ENCODE results near the gene CMTM8. TPM values are rescaled to one million over a fixed set of nuclear protein-coding genes. Genes with fewer than 3 reads are reported as not detected.

The CMTM8 gene
- total and polyA plus RNA-seq, 4 donors: 15.2 to 24.5 (median 16.8) TPM

DNA sequence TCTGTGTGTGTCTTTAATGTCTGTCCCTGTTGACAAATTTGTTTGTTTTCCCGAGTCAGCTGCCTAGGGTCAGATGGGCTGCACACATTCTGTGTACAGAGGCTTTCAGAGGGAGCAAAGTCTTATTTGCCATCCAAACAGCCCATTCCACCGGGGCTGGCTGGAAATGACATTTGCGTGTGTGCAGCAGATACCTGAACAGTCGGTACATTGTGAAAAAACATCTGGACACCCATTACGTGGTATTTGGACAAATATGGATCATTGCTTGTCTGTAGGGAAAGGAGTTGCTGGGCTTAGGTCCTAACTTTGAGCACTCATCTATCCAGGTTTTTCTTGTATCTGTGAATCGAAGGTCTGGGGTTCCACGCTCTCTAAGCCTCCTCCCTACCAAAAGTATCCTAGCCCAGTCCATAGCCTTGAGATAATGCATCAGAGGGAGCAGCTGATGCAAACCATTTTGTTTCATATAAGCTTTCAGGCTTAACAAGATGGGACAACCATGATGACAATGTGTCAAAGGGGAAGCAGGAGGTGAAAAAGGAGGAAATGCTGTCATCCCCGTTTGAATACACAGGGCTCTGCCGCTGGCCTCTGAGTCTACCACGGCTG, 22.2 kb upstream of the CMTM8 start:
- TF ChIP-seq, protein P1, sequence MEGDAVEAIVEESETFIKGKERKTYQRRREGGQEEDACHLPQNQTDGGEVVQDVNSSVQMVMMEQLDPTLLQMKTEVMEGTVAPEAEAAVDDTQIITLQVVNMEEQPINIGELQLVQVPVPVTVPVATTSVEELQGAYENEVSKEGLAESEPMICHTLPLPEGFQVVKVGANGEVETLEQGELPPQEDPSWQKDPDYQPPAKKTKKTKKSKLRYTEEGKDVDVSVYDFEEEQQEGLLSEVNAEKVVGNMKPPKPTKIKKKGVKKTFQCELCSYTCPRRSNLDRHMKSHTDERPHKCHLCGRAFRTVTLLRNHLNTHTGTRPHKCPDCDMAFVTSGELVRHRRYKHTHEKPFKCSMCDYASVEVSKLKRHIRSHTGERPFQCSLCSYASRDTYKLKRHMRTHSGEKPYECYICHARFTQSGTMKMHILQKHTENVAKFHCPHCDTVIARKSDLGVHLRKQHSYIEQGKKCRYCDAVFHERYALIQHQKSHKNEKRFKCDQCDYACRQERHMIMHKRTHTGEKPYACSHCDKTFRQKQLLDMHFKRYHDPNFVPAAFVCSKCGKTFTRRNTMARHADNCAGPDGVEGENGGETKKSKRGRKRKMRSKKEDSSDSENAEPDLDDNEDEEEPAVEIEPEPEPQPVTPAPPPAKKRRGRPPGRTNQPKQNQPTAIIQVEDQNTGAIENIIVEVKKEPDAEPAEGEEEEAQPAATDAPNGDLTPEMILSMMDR (IDR thresholded peaks at IDR 0.05; ENCODE audit: control extremely low read depth, extremely low read depth): no peak
- no peaks in the 10 kb centered on the region for H3K4me1 ChIP-seq (ENCODE audit: control insufficient read depth in 5 of 5, insufficient read depth in 5 of 5, low read length in 5 of 5)
- H3K9me3 ChIP-seq (ENCODE audit: control insufficient read depth in 4 of 4, insufficient read depth in 3 of 4, low read length in 3 of 4): peaks cover 0 to 6% (median 3%) of the 10 kb centered on the region in 4 donors
- no peak overlapping the region for H3K9ac ChIP-seq (ENCODE audit: insufficient read depth in 1 of 2, low read length in 2 of 2)
- ATAC-seq (ENCODE audit: insufficient read depth, low FRiP score) (no peak), DNase-seq (no peak)
- 62 to 69% methylated on average over 10 of the region's 10 CpGs for WGBS, 2 donors
- H3K27ac ChIP-seq (ENCODE audit: low read depth in 1 of 2, low read length in 1 of 2): no peak overlapping the region
- no peak overlapping the region for H3K4me3 ChIP-seq
- no peaks in the 10 kb centered on the region for H3K36me3 ChIP-seq (ENCODE audit: control insufficient read depth in 4 of 4, insufficient read depth in 4 of 4, low read length in 4 of 4)
- no peaks in the 10 kb centered on the region for H3K27me3 ChIP-seq (ENCODE audit: control insufficient read depth in 3 of 3, insufficient read depth in 3 of 3, low read length in 2 of 3)

DNA sequence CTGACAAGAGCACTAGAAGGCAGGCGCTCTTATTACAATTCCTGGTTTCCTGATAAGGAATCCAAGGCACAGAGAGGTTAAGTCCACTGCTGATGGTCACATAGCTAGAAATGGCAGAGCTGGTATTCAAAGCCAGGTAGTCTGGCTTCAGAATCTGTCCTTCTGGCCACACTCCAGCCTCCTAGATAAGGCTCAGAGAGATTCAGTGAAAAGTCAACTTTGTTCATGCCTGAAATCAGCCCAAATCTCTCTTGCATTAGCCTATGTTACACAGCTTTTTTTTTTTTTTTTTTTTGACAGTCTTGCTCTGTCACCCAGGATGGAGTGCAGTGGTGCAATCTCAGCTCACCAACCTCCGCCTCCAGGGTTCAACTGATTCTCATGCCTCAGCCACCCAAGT, 21.1 kb upstream of the CMTM8 start:
- Histone ChIP-seq H3K4me1 (ENCODE audit: control insufficient read depth in 5 of 5, insufficient read depth in 5 of 5, low read length in 5 of 5) (no peaks in the 10 kb centered on the region), H3K27ac (ENCODE audit: low read depth in 1 of 2, low read length in 1 of 2) (no peak overlapping the region), H3K36me3 (ENCODE audit: control insufficient read depth in 4 of 4, insufficient read depth in 4 of 4, low read length in 4 of 4) (no peaks in the 10 kb centered on the region), H3K9me3 (ENCODE audit: control insufficient read depth in 4 of 4, insufficient read depth in 3 of 4, low read length in 3 of 4) (peaks cover 0 to 6% (median 3%) of the 10 kb centered on the region in 4 donors), H3K4me3 (no peak overlapping the region), H3K9ac (ENCODE audit: insufficient read depth in 1 of 2, low read length in 2 of 2) (no peak overlapping the region), H3K27me3 (ENCODE audit: control insufficient read depth in 3 of 3, insufficient read depth in 3 of 3, low read length in 2 of 3) (no peaks in the 10 kb centered on the region)
- ATAC-seq (ENCODE audit: insufficient read depth, low FRiP score): no peak
- WGBS, 2 donors: 88 to 89% methylated on average over 2 of the region's 2 CpGs
- TF ChIP-seq, protein P1 (IDR thresholded peaks at IDR 0.05; ENCODE audit: control extremely low read depth, extremely low read depth): no peak
- DNase-seq: no peak

- H3K27ac ChIP-seq (ENCODE audit: low read depth in 1 of 2, low read length in 1 of 2): no peak overlapping the region
- no peak overlapping the region for H3K9ac ChIP-seq (ENCODE audit: insufficient read depth in 1 of 2, low read length in 2 of 2)
- no peak for DNase-seq
- no peak overlapping the region for H3K4me3 ChIP-seq
- WGBS, 2 donors: 88 to 94% methylated on average over 4 of the region's 4 CpGs
- no peak for ATAC-seq (ENCODE audit: insufficient read depth, low FRiP score)
- no peaks in the 10 kb centered on the region for H3K27me3 ChIP-seq (ENCODE audit: control insufficient read depth in 3 of 3, insufficient read depth in 3 of 3, low read length in 2 of 3)
- H3K9me3 ChIP-seq (ENCODE audit: control insufficient read depth in 4 of 4, insufficient read depth in 3 of 4, low read length in 3 of 4): peaks cover 0 to 6% (median 3%) of the 10 kb centered on the region in 4 donors
- TF ChIP-seq, protein P1 (IDR thresholded peaks at IDR 0.05; ENCODE audit: control extremely low read depth, extremely low read depth): no peak
- H3K4me1 ChIP-seq (ENCODE audit: control insufficient read depth in 5 of 5, insufficient read depth in 5 of 5, low read length in 5 of 5): no peaks in the 10 kb centered on the region
- no peaks in the 10 kb centered on the region for H3K36me3 ChIP-seq (ENCODE audit: control insufficient read depth in 4 of 4, insufficient read depth in 4 of 4, low read length in 4 of 4)
These were observed 18.9 kb upstream of the CMTM8 start for GRCh38 chr3:32219537-32219936.

- 96 to 98% methylated on average over 1 of the region's 1 CpG for WGBS, 2 donors
- no peak for ATAC-seq (ENCODE audit: insufficient read depth, low FRiP score)
- no peak overlapping the region for H3K9ac ChIP-seq (ENCODE audit: insufficient read depth in 1 of 2, low read length in 2 of 2)
- TF ChIP-seq, protein P1 (IDR thresholded peaks at IDR 0.05; ENCODE audit: control extremely low read depth, extremely low read depth): no peak
- no peaks in the 10 kb centered on the region for H3K36me3 ChIP-seq (ENCODE audit: control insufficient read depth in 4 of 4, insufficient read depth in 4 of 4, low read length in 4 of 4)
- no peak overlapping the region for H3K4me3 ChIP-seq
- peaks cover 0 to 6% (median 3%) of the 10 kb centered on the region in 4 donors for H3K9me3 ChIP-seq (ENCODE audit: control insufficient read depth in 4 of 4, insufficient read depth in 3 of 4, low read length in 3 of 4)
- DNase-seq: no peak
- H3K4me1 ChIP-seq (ENCODE audit: control insufficient read depth in 5 of 5, insufficient read depth in 5 of 5, low read length in 5 of 5): no peaks in the 10 kb centered on the region
- no peak overlapping the region for H3K27ac ChIP-seq (ENCODE audit: low read depth in 1 of 2, low read length in 1 of 2)
- H3K27me3 ChIP-seq (ENCODE audit: control insufficient read depth in 3 of 3, insufficient read depth in 3 of 3, low read length in 2 of 3): no peaks in the 10 kb centered on the region
These were observed 18.5 kb upstream of the CMTM8 start for GRCh38 chr3:32220006-32220405.

Measured in lung (tissue), 12 donors.